Prostate gland (tissue), 2 donors: ENCODE data around the gene CYB561D1.

ENCODE experiments used
- POLR2A ChIP-seq: fragments of 450-650 bp; IDR thresholded peaks from one replicate; pipeline ENCODE4 v1.6.1; 2016; ENCODE audit warnings: antibody characterized with exemption, mild to moderate bottlenecking
- POLR2AphosphoS5 ChIP-seq: sonication (generic); formaldehyde crosslinking; IDR thresholded peaks from one replicate; pipeline ENCODE4 v1.6.1; 2017; ENCODE audit warnings: antibody characterized with exemption
- TF ChIP-seq, protein P1 (sequence below), 4 experiments: fragments of 200-600 bp in 2 of 4; fragments of 450-650 bp in 2 of 4; sonication (generic) in 2 of 4; IDR thresholded peaks; 1 replicate in 3 of 4; 2 replicates in 1 of 4; pipeline ENCODE4 v1.5.1; 2016 to 2019; ENCODE audit warnings: antibody characterized with exemption in 4 of 4, mild to moderate bottlenecking in 2 of 4, moderate library complexity in 2 of 4

DNA sequence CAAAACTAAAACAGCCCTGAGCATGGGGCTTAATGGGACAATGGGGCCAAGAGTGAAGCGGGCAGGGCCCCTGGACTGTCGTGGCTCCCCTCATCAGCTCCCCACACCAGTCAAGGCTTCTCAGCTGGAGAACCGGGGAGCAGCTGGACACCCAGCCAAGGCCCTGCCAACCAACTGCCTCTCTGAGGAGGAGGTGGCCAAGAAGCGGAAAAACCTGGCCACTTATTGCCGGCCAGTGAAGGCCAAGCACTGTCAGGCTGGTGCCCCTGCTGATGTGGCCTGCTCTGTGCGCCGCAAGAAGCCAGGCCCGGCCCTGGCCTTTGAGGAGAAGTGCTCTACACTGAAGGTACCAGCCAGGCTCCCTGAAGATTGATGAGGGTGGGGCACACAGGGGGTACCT is 2.5 kb upstream of the CYB561D1 start:
- TF ChIP-seq, protein P1, sequence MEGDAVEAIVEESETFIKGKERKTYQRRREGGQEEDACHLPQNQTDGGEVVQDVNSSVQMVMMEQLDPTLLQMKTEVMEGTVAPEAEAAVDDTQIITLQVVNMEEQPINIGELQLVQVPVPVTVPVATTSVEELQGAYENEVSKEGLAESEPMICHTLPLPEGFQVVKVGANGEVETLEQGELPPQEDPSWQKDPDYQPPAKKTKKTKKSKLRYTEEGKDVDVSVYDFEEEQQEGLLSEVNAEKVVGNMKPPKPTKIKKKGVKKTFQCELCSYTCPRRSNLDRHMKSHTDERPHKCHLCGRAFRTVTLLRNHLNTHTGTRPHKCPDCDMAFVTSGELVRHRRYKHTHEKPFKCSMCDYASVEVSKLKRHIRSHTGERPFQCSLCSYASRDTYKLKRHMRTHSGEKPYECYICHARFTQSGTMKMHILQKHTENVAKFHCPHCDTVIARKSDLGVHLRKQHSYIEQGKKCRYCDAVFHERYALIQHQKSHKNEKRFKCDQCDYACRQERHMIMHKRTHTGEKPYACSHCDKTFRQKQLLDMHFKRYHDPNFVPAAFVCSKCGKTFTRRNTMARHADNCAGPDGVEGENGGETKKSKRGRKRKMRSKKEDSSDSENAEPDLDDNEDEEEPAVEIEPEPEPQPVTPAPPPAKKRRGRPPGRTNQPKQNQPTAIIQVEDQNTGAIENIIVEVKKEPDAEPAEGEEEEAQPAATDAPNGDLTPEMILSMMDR (IDR thresholded peaks at IDR 0.05): no peak
- TF ChIP-seq POLR2A (no peak), POLR2AphosphoS5 (no peak)
